Heart left ventricle (tissue), 16 donors: Measurements from ENCODE around the gene VAC14. TPM values are rescaled to one million over a fixed set of nuclear protein-coding genes. Genes with fewer than 3 reads are reported as not detected.

Source experiments
- ATAC-seq, 4 donors: fragments of 200-7000 bp; cut with Tn5 transposase; one replicate each; pipeline ENCODE4 v1.9.1; 2020 to 2022; ENCODE audit warnings: moderate library complexity in 4 of 4, mild to moderate bottlenecking in 3 of 4, moderate number of reproducible peaks in 1 of 4
- DNase-seq, 5 donors: peaks; one replicate each; pipeline ENCODE4 v3.0.0-alpha.2; 2020
- H3K27ac ChIP-seq, 12 donors: fragments of 200-600 bp; sonication (generic) in 4 of 12; one replicate each; pipeline versions ENCODE4 v1.5.0 to v1.8.0; 2016 to 2022; ENCODE audit warnings: mild to moderate bottlenecking in 2 of 12
- H3K27me3 ChIP-seq, 9 donors: fragments of 200-600 bp; sonication (generic) in 2 of 9; one replicate each; pipeline versions ENCODE4 v1.5.1 to v1.8.0; 2016 to 2022; ENCODE audit warnings: mild to moderate bottlenecking in 3 of 9
- H3K36me3 ChIP-seq, 9 donors: fragments of 200-600 bp; sonication (generic) in 2 of 9; one replicate each; pipeline versions ENCODE4 v1.5.0 to v1.8.0; 2018 to 2022; ENCODE audit warnings: mild to moderate bottlenecking in 2 of 9
- H3K4me1 ChIP-seq, 12 donors: fragments of 200-600 bp; sonication (generic) in 4 of 12; one replicate each; pipeline versions ENCODE4 v1.5.0 to v1.8.0; 2016 to 2022; ENCODE audit warnings: mild to moderate bottlenecking in 3 of 12
- H3K4me3 ChIP-seq, 12 donors: fragments of 200-600 bp; sonication (generic) in 4 of 12; one replicate each; pipeline versions ENCODE4 v1.5.0 to v1.8.0; 2017 to 2022; ENCODE audit warnings: mild to moderate bottlenecking in 9 of 12, moderate library complexity in 4 of 12
- H3K9me3 ChIP-seq, 12 donors: fragments of 200-600 bp; sonication (generic) in 4 of 12; one replicate each; pipeline versions ENCODE4 v1.5.0 to v1.8.0; 2016 to 2022; ENCODE audit warnings: mild to moderate bottlenecking in 1 of 12
- POLR2A ChIP-seq, 2 donors: fragments of 450-650 bp; IDR thresholded peaks; one replicate each; pipeline ENCODE4 v1.6.1; 2017; ENCODE audit warnings: antibody characterized with exemption in 2 of 2, mild to moderate bottlenecking in 2 of 2, moderate library complexity in 2 of 2
- WGBS, 4 donors: extraction: QIAGEN DNeasy Blood & Tissue Kit in 2 of 4; methylation state at CpG; one replicate each; pipeline versions ENCODE4 v1.1.5 to v1.1.7; 2013 to 2018; 5-methylcytosine and 5-hydroxymethylcytosine counted together
- intact Hi-C, 10 donors: fragments of 100-400 bp; cut with DNase I; formaldehyde crosslinking; loops; one replicate each; pipeline versions ENCODE4 v1.11.1 to v1.14.2; 2022
- polyA plus RNA-seq, 2 donors: library from polyadenylated mRNA; stranded (reverse); fragments of 200-250 nt; gene quantifications; one replicate each; pipeline ENCODE4 v1.2.3, GENCODE V29; 2013
- total RNA-seq, 9 donors: library from RNA; depleted of rRNA in 2 of 9; stranded (reverse); fragments of >200 nt in 2 of 9; fragmentation: NEBNext Ultra II Directional in 3 of 9; extraction: Animal tissue kit (Norgen Biotek cat#: 25700) in 3 of 9; gene quantifications; one replicate each; pipeline versions ENCODE4 v1.1.0 to v1.2.4, GENCODE V29; 2016 to 2023
- TF ChIP-seq, protein P1 (sequence below), 12 donors: fragments of 200-600 bp; sonication (generic) in 4 of 12; IDR thresholded peaks; one replicate each; pipeline versions ENCODE4 v1.5.0 to v1.8.0; 2018 to 2022; ENCODE audit warnings: antibody characterized with exemption in 12 of 12, mild to moderate bottlenecking in 5 of 12
- donor health status: ischemic (EF 13 %, LVEDD 7.1; RV severe dilation, severe dysfunction).
- donor health status: healthy with polysubstance abuse.
- donor health status: DM: no; HTN: yes; CAD: no.
- donor health status: DM: no; HTN: no; CAD: no.
- donor health status: ischemic (EF 25% LVEDD 6.9; RV normal size, moderate dysfunction).
- donor health status: ischemic (EF 25% LVEDD 5.7; RV mildly dilated, moderate dysfunction).
- donor health status: healthy.
- donor health status: DM: yes; HTN: yes; CAD: no.
- donor health status: ischemic (EF 35%, LVEDD 5.7; RV mildly dilated, moderate dysfunction).
- donor health status: nonischemic (EF 11% LVEDD 7.7; RV severe dilation, severe dysfunction).
- donor health status: DM: yes; HTN: yes; CAD: no.
- donor health status: PGD.
- donor health status: ischemic (EF 29% LVEDD 5.4; RV normal size, mild dysfunction).
- donor health status: nonischemic (EF 23%, LVEDD 6.1; RV moderate dilation, normal function).

The VAC14 gene
- total and polyA plus RNA-seq, 11 donors = 13.9 to 48.0 (median 26.1) TPM

DNA sequence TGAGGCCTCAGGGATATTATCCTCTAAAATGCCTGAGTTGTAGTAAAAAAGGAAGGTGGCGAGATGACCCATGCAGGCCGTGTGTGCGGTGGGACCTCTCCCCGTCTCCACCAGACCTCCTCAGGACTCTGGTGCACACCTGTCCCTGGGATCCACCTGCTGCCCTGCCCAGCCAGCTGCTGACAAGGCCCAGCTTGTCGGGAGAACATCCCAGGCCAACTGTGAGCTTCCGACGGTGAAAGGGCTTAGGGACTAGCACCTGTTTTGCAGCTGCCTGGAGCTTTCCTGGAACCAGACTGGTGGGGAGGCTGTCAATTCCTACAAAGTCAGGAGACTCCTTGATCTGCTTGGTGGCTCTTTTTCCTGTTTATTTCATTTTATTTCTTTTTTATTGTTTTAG, 143.0 kb downstream of the VAC14 start:
- peaks cover 0 to 20% (median 11%) of the 10 kb centered on the region in 12 donors for H3K4me1 ChIP-seq
- DNase-seq = no peak
- no peak for ATAC-seq
- WGBS, 4 donors = 85 to 91% (median 87%) methylated on average over 7 of the region's 7 CpGs
- intact Hi-C loops = loop anchor here in 8 of 10 donors (10.0 kb wide), 5 partner anchors 123 to 323 kb away; partner anchors contain the start of gene DDX19A (in 1 of the 8)
- no peaks in the 10 kb centered on the region for H3K27me3 ChIP-seq
- peaks cover 0 to 8% (median 2%) of the 10 kb centered on the region in 9 donors for H3K36me3 ChIP-seq
- H3K27ac ChIP-seq = no peak overlapping the region
- no peak overlapping the region for H3K4me3 ChIP-seq
- TF ChIP-seq POLR2A (IDR thresholded peaks at IDR 0.05) = no peak
- TF ChIP-seq, protein P1, sequence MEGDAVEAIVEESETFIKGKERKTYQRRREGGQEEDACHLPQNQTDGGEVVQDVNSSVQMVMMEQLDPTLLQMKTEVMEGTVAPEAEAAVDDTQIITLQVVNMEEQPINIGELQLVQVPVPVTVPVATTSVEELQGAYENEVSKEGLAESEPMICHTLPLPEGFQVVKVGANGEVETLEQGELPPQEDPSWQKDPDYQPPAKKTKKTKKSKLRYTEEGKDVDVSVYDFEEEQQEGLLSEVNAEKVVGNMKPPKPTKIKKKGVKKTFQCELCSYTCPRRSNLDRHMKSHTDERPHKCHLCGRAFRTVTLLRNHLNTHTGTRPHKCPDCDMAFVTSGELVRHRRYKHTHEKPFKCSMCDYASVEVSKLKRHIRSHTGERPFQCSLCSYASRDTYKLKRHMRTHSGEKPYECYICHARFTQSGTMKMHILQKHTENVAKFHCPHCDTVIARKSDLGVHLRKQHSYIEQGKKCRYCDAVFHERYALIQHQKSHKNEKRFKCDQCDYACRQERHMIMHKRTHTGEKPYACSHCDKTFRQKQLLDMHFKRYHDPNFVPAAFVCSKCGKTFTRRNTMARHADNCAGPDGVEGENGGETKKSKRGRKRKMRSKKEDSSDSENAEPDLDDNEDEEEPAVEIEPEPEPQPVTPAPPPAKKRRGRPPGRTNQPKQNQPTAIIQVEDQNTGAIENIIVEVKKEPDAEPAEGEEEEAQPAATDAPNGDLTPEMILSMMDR (IDR thresholded peaks at IDR 0.05) = no peak
- no peaks in the 10 kb centered on the region for H3K9me3 ChIP-seq

DNA sequence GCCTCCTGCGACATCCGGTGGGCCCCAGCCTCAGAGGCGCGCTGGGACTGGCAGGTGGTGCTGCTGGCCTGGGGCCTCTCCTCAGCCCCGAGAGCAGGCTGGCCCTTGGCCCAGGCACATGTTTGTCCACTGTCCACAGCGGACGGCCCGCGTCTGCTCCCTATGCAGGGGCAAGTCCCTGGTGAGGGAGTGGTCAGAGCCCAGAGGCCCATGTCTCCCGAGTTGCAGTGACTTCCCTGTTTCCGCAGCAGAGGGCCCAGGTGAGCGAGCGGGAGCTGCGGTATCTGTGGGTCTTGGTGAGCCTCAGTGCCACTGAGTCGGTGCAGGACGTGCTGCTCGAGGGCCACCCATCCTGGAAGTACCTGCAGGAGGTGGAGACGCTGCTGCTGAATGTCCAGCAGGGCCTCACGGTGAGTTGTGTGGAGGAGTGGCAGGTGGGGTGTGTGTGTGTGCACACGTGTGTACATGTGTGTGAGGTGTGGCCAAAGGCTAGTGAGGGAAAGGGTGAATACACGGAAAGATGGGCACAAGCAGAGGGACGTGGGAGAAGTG, 144.2 kb downstream of the VAC14 start:
- Histone ChIP-seq H3K9me3 (no peaks in the 10 kb centered on the region), H3K4me1 (peaks cover 0 to 8% (median 5%) of the 10 kb centered on the region in 12 donors), H3K4me3 (no peak overlapping the region), H3K27me3 (no peaks in the 10 kb centered on the region), H3K27ac (no peak overlapping the region), H3K36me3 (peaks cover 0 to 6% (median 0%) of the 10 kb centered on the region in 9 donors)
- intact Hi-C loops = loop anchor here in 8 of 10 donors (10.0 kb wide), 5 partner anchors 122 to 322 kb away; partner anchors contain the start of gene DDX19A (in 1 of the 8)
- DNase-seq = no peak
- ATAC-seq = no peak
- TF ChIP-seq, protein P1 (IDR thresholded peaks at IDR 0.05) = no peak
- no peak for TF ChIP-seq POLR2A (IDR thresholded peaks at IDR 0.05)
- 76 to 85% (median 79%) methylated on average over 16 to 22 of the region's 22 CpGs for WGBS, 4 donors

DNA sequence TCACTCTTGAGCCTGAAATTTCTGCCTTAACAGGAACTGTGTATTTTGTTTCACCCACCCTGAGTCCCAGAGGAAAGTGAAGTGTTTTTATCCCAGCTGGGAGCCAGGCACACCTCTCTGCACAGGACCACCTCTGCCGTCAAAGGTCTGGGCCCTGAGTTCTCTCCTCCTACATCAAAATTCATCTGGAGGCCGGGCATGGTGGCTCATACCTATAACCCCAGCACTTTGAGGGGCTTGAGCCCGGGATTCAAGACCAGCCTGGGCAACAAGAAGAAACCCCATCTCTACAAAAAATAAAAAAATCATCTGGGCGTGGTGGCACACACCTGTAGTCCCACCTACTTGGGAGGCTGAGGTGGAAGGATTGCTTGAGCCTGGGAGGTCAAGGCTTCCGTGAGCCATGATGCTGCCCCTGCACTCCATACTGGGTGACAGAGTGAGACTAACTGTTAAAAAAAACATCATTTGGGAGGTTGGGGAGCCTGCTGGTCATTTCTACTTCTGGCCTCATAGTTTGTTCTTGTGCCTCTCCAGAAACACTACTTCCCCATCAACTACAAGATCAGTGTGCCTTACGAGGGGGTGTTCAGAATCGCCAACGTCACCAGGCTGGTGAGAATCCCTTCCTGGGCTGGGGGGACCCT, 144.8 kb downstream of the VAC14 start:
- no peaks in the 10 kb centered on the region for H3K9me3 ChIP-seq
- H3K4me1 ChIP-seq = peaks cover 0 to 8% (median 5%) of the 10 kb centered on the region in 12 donors
- DNase-seq (no peak), ATAC-seq (no peak)
- H3K27ac ChIP-seq = no peak overlapping the region
- H3K27me3 ChIP-seq = no peaks in the 10 kb centered on the region
- 88 to 94% (median 90%) methylated on average over 8 of the region's 8 CpGs for WGBS, 4 donors
- intact Hi-C loops = loop anchor here in 8 of 10 donors (10.0 kb wide), 5 partner anchors 121 to 321 kb away; partner anchors contain the start of gene DDX19A (in 1 of the 8)
- H3K36me3 ChIP-seq = peaks cover 0 to 6% (median 0%) of the 10 kb centered on the region in 9 donors
- TF ChIP-seq, protein P1 (IDR thresholded peaks at IDR 0.05) = no peak
- no peak for TF ChIP-seq POLR2A (IDR thresholded peaks at IDR 0.05)
- H3K4me3 ChIP-seq = no peak overlapping the region
